Measurements from ENCODE around the gene PPP1CC.

DNA sequence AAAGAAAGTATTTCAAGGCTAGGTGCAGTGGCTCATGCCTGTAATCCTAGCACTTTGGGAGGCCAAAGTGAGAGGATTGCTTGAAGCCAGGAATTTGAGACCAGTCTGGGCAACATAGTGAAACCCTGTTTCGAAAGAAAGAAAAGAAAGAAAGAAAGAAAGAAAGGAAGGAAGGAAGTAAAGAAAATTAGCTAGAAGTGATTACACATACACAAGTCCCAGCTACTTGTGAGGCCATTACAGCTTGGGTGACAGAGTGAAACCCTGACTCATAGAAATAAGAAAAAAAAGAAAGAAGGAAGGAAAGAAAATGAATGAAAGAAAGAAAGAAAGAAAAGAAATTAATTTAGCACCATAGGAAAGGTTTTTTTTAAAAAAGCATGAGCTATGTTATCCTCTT lies 33.3 kb upstream of the PPP1CC start:
- TF ChIP-seq CTCF (IDR thresholded peaks at IDR 0.05) (no peak), POLR2AphosphoS5 (IDR thresholded peaks at IDR 0.05) (no peak)
